DND-41 (cell line): ENCODE data around the gene SRPRB.

ENCODE experiments used
- ATAC-seq: fragments of 200-7000 bp; cut with Tn5 transposase; 3 replicates; pipeline ENCODE4 v1.9.1; 2021; ENCODE audit warnings: low read depth; ENCODE audit not compliant: insufficient read depth
- DNase-seq: peaks from one replicate; pipeline ENCODE4 v3.0.0-alpha.2; 2020
- H2AFZ ChIP-seq: 2 replicates; pipeline ENCODE4 v1.6.0; 2012; ENCODE audit warnings: low read depth, low read length
- H3K27ac ChIP-seq: 2 replicates; pipeline ENCODE4 v1.5.1; 2012; ENCODE audit warnings: low read length, inconsistent platforms
- H3K27me3 ChIP-seq: fragments of 200-600 bp; sonication (generic); 2 replicates; pipeline ENCODE4 v1.6.0; 2012; ENCODE audit warnings: low read length, mild to moderate bottlenecking, inconsistent platforms; ENCODE audit not compliant: insufficient read depth, poor library complexity
- H3K36me3 ChIP-seq: 2 replicates; pipeline ENCODE4 v1.5.1; 2012; ENCODE audit warnings: low read length, inconsistent platforms; ENCODE audit not compliant: insufficient read depth
- H3K4me1 ChIP-seq: 2 replicates; pipeline ENCODE4 v1.5.1; 2012; ENCODE audit warnings: mild to moderate bottlenecking, low read length; ENCODE audit not compliant: insufficient read depth
- H3K4me2 ChIP-seq: 2 replicates; pipeline ENCODE4 v1.6.0; 2012; ENCODE audit warnings: mild to moderate bottlenecking, moderate library complexity, low read length, inconsistent platforms; ENCODE audit not compliant: insufficient read depth
- H3K4me3 ChIP-seq, 2 experiments: fragments of 200-600 bp in 1 of 2; shearing (Covaris generic) in 1 of 2; 2 replicates each; pipeline ENCODE4 v1.5.1; 2012 to 2016; ENCODE audit warnings: inconsistent platforms in 2 of 2, low read length in 2 of 2, mild to moderate bottlenecking in 2 of 2, low read depth in 1 of 2, moderate library complexity in 1 of 2
- H3K79me2 ChIP-seq: 2 replicates; pipeline ENCODE4 v1.6.0; 2012; ENCODE audit warnings: low read length, inconsistent platforms; ENCODE audit not compliant: insufficient read depth
- H3K9ac ChIP-seq: 2 replicates; pipeline ENCODE4 v1.6.0; 2012; ENCODE audit warnings: low read depth, mild to moderate bottlenecking, inconsistent platforms, low read length, moderate library complexity
- H3K9me3 ChIP-seq: 2 replicates; pipeline ENCODE4 v1.5.1; 2012; ENCODE audit warnings: low read length, moderate library complexity, mild to moderate bottlenecking, inconsistent platforms; ENCODE audit not compliant: insufficient read depth, severe bottlenecking
- H4K20me1 ChIP-seq: 2 replicates; pipeline ENCODE4 v1.6.0; 2012; ENCODE audit warnings: low read length; ENCODE audit not compliant: insufficient read depth
- CTCF ChIP-seq: IDR thresholded peaks from 2 replicates; pipeline ENCODE4 v1.5.1; 2012; ENCODE audit warnings: borderline replicate concordance, low read length, moderate library complexity, mild to moderate bottlenecking; ENCODE audit not compliant: poor library complexity, severe bottlenecking; ENCODE audit errors: extremely low read depth
- EZH2 ChIP-seq: IDR thresholded peaks from 3 replicates; pipeline ENCODE4 v1.6.1; 2012; ENCODE audit warnings: borderline replicate concordance, low read depth, mild to moderate bottlenecking, moderate library complexity, low read length, inconsistent platforms; ENCODE audit not compliant: severe bottlenecking

The SRPRB gene

DNA sequence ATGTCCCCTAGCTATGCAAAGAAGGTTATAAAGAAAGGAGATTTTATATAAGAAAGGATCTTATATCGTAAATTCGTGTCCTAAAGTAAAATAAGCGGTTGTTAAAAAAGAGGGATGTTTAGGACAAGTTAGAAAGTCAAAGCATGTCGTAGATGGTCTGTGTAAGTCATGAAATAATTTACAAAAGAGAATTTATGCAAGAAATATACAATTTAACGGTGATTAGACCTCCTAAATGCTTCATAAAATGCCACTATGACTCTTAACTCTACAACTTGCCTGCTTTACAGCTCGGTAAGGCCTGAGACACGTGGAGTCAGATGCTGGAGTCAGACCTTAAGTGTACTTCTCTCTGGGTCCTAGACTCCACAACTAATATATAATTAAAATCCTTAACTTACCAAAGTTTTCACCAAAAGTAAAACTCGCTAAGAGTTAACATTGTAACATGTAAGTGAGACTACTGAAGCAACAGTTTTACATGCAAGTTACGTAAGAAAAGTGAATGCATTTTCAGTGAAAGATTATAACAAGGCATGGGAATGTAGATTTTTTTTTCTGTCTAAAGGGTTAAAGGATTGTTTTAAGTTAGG is 13.3 kb upstream of the SRPRB start:
- DNase-seq (peak; percentile 6), ATAC-seq (no peak)
- H3K27me3 ChIP-seq = no peaks in the 10 kb centered on the region

GRCh38 chr3:133797396-133798105 is 8.1 kb upstream of the SRPRB start:
- no peak overlapping the region for H3K9ac ChIP-seq
- TF ChIP-seq CTCF = no peak
- TF ChIP-seq EZH2 = no peak

More for the DNA sequence above, 13.3 kb upstream of the SRPRB start:
- Histone ChIP-seq H3K4me1 (no peaks in the 10 kb centered on the region), H2AFZ (no peak overlapping the region), H4K20me1 (no peaks in the 10 kb centered on the region), H3K4me3 (no peak overlapping the region), H3K9ac (no peak overlapping the region), H3K79me2 (no peaks in the 10 kb centered on the region), H3K27ac (no peak overlapping the region), H3K36me3 (no peaks in the 10 kb centered on the region), H3K9me3 (peaks cover 34% of the 10 kb centered on the region), H3K4me2 (no peak overlapping the region)
- TF ChIP-seq EZH2 = no peak
- TF ChIP-seq CTCF = no peak

GRCh38 chr3:133799794-133800585 is 5.6 kb upstream of the SRPRB start:
- ATAC-seq (no peak), DNase-seq (no peak)
- Histone ChIP-seq H3K27me3 (peaks cover 9% of the 10 kb centered on the region), H3K4me2 (no peak overlapping the region), H3K4me1 (peaks cover 3% of the 10 kb centered on the region), H3K9ac (no peak overlapping the region), H2AFZ (no peak overlapping the region), H3K9me3 (peaks cover 4% of the 10 kb centered on the region), H3K4me3 (no peak overlapping the region), H4K20me1 (no peaks in the 10 kb centered on the region), H3K79me2 (no peaks in the 10 kb centered on the region), H3K27ac (no peak overlapping the region), H3K36me3 (no peaks in the 10 kb centered on the region)
- no peak for TF ChIP-seq CTCF
- no peak for TF ChIP-seq EZH2

More at GRCh38 chr3:133797396-133798105, 8.1 kb upstream of the SRPRB start:
- H3K4me3 ChIP-seq = no peak overlapping the region
- H3K4me2 ChIP-seq = no peak overlapping the region
- H3K27ac ChIP-seq = no peak overlapping the region
- H3K79me2 ChIP-seq = no peaks in the 10 kb centered on the region
- DNase-seq = no peak
- H3K36me3 ChIP-seq = no peaks in the 10 kb centered on the region
- no peak overlapping the region for H2AFZ ChIP-seq
- no peaks in the 10 kb centered on the region for H3K4me1 ChIP-seq
- peaks cover 13% of the 10 kb centered on the region for H3K9me3 ChIP-seq
- H4K20me1 ChIP-seq = no peaks in the 10 kb centered on the region
- no peak for ATAC-seq
- peaks cover 9% of the 10 kb centered on the region for H3K27me3 ChIP-seq
